ENCODE measurements around the gene FAM47C.

- no peak for TF ChIP-seq YY1 (IDR thresholded peaks at IDR 0.05; ENCODE audit: insufficient read depth, insufficient read length)
- TF ChIP-seq SUZ12 (IDR thresholded peaks at IDR 0.05; ENCODE audit: extremely low read depth, insufficient read depth, insufficient read length), result no peak
- TF ChIP-seq ZNF274 (IDR thresholded peaks at IDR 0.05; ENCODE audit: low read depth, low read length), result no peak
Observed at GRCh38 chrX:36978886-36979285, 29.3 kb upstream of the FAM47C start.
